ENCODE measurements around the gene GPR180.
"Not testable (repeated sequence)": the region's sequence is repeated elsewhere in the genome, so short reads cannot be mapped to it uniquely, and the experiment has no call there.

GPR180 gene

GRCh38 chr13:94598281-94598680 is 3.4 kb upstream of the GPR180 start:
- no peak for DNase-seq

- DNase-seq, result no peak
Measured at GRCh38 chr13:94599877-94600276, 1.8 kb upstream of the GPR180 start.

- peak; percentile 39 for DNase-seq
Measured at GRCh38 chr13:94602467-94602866, 810 bp downstream of the GPR180 start.

GRCh38 chr13:94607056-94607455 is 5.4 kb downstream of the GPR180 start:
- no peak for DNase-seq

GRCh38 chr13:94607939-94608338 is 6.3 kb downstream of the GPR180 start:
- no peak for DNase-seq

- DNase-seq, result peak; percentile 28
Measured at GRCh38 chr13:94608586-94608985, 6.9 kb downstream of the GPR180 start.

GRCh38 chr13:94609196-94609595 is 7.5 kb downstream of the GPR180 start:
- peak; percentile 62 for DNase-seq

- no peak for DNase-seq
Measured at GRCh38 chr13:94610475-94610874, 8.8 kb downstream of the GPR180 start.

GRCh38 chr13:94612050-94612449 is 10.4 kb downstream of the GPR180 start:
- DNase-seq, result no peak

- DNase-seq, result no peak
Measured at GRCh38 chr13:94613051-94613450, 11.4 kb downstream of the GPR180 start.

- DNase-seq, result peak; percentile 79
Measured at GRCh38 chr13:94617389-94618000, 15.8 kb downstream of the GPR180 start.

- DNase-seq, result no peak
Measured at GRCh38 chr13:94620286-94620896, 18.7 kb downstream of the GPR180 start.

GRCh38 chr13:94622344-94622743 is 20.7 kb downstream of the GPR180 start:
- DNase-seq, result no peak

GRCh38 chr13:94623316-94623715 is 21.7 kb downstream of the GPR180 start:
- DNase-seq, result no peak

- DNase-seq, result no peak
Measured at GRCh38 chr13:94630858-94631257, 29.2 kb downstream of the GPR180 start.

GRCh38 chr13:94632226-94632980 is 30.7 kb downstream of the GPR180 start:
- no peak for DNase-seq

GRCh38 chr13:94636096-94636495 is 34.4 kb downstream of the GPR180 start:
- not testable (repeated sequence) for DNase-seq

- DNase-seq, result no peak
Measured at GRCh38 chr13:94636942-94637578, 35.4 kb downstream of the GPR180 start.

GRCh38 chr13:94637677-94638076 is 36.0 kb downstream of the GPR180 start:
- not testable (repeated sequence) for DNase-seq

GRCh38 chr13:94640721-94641120 is 39.1 kb downstream of the GPR180 start:
- DNase-seq, result no peak

- no peak for DNase-seq
Measured at GRCh38 chr13:94641409-94641941, 39.8 kb downstream of the GPR180 start.

- no peak for DNase-seq
Measured at GRCh38 chr13:94646904-94647303, 45.2 kb downstream of the GPR180 start.

- DNase-seq, result no peak
Measured at GRCh38 chr13:94656176-94656575, 54.5 kb downstream of the GPR180 start.

Measured in midbrain (tissue), 1 donor.